ACHN (cell line): Measurements from ENCODE around the gene FAM53B.
A peak's percentile ranks its signal among the peaks of the same experiment; 100 is the strongest.

Experiments used
- DNase-seq: peaks from one replicate; pipeline ENCODE4 v3.0.0-alpha.2; 2015
- in situ Hi-C: cut with HindIII; loops from 2 replicates; pipeline ENCODE4 v1.10.0; 2017; ENCODE audit warnings: low sequenced_read_pairs, low pct_ligation_motif_present, low pct_unique_long_range_greater_than_20kb

The FAM53B gene

DNA sequence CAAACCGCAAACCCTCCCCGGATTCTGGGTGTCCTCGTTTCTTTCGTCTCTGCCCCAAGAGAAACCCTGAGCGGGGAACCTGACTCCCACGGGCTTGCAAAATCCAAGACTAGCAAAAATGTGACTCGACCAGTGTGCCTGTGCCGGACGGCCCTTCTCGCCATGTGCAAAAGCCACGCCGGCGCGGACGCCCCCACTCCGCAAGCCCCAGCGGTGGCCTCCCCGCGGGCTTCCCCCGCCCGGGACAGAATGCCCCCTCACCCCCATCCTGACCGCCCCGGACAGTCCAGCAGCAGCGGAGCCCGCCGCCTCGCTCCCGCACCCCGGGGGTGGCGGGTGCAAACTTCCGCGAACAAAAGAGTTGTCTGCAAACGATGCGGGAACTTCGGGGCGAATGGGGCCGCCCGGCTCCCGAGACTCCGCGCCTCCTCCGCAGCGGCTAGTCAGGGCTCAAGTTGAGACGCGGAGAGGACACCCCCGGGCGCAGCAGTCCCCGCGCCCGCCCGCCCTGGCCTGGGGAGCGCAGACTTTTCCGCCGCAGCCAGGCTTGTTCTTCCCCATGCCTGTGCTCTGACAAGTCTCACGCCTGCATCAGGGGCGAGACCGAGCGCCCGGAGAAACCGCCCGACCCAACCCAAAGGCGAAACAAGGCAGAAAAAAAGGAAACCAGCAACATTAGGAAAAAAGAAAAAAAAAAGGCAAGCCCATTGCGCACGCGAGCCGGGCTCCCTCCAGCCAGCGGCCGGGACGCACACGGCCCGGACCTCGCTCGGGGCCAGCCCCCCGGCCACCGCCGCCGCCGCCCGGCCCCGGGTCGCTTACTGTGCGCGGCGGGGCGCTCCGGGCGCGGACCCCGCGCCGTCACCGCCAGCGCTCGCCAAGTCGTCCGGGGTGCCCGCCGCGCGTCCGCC is 732 bp downstream of the FAM53B start:
- in situ Hi-C loops, result no loop called here
- peak; percentile 40 for DNase-seq

DNA sequence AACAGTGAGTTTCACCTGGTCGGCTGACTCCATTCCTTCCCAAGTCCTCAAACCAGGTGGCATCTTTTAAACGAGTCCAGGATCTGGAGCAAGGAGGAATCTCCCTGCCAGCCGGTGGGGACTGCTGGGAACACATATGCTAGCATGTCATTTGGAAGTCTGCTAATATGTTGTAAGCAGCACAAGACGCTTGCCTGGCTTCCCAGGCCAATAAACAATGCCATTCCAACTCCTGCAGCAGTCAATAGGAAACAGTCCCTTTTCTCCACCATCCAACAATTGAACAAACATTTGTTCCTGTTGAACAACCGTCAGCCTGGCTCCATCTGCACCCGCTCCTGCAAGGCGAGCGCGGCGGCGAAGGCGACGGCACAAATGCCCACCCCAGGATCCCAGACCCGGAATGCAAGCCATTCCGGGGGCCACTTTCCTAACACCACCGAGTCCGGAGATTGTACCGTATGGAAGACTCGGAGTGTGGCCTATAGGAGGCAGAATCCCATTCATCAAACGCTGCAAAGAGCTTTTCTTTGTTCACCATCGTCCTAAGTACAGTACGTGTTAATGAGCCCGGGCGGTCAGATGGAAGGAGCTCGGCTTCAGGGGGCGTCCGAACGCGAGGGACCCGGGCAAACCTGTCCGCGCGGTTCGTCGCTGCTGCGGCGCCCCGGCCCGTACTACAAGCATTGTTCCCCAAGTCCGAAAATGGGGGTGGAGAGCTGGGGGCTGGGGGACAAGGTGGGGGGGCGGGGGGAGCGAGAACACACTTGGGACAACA is 1.6 kb downstream of the FAM53B start:
- DNase-seq, result no peak
- in situ Hi-C loops, result no loop called here

DNA sequence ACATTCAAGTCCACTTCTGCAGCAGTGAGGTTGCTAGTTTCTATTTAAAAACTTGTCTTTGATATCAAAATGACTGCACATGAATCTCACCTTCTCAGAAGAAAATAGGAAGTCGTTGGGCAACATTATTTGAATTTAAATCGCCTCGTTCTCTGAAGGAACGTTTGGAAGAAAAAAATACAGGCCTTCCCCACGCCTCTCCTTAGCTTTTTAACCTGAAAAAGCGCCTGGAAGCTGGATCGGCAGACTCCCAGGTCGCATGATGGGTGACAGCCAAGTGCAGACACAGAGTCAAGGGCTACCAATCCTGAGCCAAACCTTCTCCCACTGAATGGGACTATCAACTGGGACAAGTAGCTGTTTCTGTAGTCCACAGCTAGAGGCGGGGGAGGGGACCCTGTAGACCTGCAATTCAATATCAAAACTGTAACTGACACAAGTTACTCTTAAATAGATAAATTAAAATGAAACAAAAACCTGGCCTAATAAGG is 2.2 kb downstream of the FAM53B start:
- no peak for DNase-seq
- in situ Hi-C loops, result no loop called here

DNA sequence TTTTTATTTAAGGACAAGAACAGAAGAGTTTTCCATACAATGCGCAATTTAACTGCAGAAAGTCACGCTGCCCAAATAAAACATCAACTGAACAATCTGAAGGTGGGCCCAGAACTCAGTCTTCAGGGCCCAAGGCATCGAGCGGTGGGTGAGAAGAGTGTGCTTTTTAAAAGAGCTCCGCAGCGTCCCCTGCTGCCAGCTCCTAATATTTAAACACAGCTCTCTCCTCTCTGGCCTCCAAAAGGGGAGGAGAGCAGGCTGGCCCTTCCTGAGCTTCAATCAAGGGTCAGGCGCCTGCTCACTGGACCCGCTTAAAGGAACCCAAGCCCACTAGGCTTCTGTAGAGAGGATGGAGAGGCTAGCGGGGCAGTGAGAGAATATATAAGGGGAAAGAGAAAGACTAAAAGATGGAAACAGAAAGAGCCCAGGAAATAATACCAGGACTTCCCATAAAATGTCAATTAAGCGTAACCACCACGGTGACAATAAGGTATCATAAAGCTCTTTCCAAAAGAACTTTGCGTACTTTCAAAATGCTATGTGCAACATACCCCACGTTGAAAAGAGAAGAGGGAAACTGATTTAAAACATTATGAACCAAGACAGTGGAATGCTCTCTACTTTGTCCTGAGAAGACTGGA is 2.8 kb downstream of the FAM53B start:
- peak; percentile 78 for DNase-seq
- in situ Hi-C loops, result no loop called here

DNA sequence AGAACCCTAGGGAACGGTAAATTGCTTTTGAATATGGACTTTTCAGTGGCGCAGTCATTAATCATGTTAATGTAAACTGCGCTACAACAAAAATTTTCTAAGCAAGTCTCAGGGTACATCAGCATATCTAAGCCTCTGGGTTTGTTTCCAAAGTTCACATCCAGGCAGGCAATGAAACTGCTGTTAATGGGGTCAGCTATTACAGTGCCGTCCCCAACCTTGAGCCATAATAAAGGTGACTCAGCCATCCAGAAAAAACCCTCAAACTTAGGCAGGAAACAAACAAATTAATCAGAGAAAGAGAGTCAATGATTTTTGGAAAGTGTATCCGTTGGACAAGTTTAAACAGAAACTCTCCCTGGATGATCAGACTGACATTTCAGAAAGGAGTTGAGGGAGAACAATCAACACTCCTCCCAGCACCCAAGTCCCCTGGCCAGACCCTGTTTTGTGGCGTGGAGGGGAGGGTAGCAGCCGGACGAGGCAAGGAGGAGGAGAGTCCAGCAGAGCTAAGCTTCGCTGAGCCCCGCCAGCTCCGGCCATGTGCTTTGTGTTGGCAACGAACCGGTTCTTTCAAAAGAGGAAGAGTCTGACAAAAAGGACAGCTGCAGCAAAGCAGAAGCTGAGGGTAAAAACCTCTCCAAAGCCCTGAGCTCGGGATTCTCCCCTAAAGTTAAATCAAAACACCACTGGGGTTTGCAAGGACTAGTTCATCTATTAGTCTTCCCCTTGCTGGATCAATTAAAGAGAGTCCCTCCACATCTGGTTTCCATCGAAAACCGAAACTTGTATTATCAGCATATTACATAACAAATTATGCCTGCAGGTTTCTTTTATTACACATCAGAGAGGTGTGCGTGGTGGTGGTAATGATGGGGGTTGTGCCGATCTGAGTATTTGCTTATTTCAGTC is 3.6 kb downstream of the FAM53B start:
- DNase-seq, result no peak
- in situ Hi-C loops, result no loop called here

DNA sequence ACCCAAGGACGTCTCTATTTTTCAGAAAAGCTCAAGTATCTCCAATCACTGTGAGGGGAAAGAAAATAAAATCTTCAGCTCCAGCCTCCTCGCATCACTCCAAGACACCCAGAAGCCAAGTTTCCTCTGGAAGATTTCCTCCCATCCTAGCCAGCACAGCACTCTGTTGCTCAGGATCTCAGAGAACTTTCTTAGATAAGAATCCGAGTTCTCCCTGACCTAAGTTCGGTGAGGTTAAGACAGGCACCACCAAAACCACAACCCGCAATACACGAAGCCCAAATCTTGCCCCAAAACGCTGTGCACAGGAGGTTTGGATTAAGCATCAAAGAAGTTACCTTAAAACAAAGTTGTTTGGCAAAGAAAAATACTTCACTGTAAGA is 4.2 kb downstream of the FAM53B start:
- in situ Hi-C loops, result no loop called here
- no peak for DNase-seq

DNA sequence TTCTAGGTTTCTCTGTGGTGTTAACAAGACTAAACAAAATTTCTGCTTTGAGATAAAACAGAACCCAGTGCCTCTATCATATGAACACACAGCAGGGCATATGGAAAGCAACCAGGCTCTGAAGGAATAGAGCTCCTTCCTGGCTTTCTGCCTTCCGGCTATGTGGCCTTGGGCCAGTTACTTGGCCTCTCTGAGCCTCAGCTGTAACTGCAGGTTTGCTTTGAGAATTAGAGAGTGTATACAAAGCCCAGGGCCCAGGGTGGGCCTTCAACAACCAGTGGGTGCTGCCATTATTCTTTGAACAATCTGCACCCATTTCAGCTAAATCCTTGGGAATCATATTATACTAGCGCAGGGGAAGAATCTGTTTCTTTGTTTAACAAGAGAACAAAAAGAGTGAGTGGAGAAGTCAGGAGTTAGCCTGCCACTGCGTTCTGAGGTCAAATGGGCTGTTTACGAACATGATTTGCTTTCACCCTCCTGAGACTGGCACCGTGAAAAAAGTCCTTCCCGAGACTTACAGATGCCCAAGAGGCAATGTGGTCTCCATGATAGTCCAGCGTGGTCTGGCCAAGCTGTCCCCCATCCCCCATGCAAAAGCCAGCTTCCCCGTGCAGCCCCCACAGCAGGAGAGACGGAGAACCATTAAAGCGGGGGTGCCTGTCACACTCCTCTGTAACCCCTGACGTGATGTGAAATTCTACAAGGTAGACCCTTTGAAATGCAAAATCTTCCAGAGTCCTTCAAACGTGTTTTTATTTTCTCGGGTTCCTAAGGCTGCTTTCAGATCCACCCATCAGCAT is 4.9 kb downstream of the FAM53B start:
- no peak for DNase-seq
- in situ Hi-C loops, result no loop called here

DNA sequence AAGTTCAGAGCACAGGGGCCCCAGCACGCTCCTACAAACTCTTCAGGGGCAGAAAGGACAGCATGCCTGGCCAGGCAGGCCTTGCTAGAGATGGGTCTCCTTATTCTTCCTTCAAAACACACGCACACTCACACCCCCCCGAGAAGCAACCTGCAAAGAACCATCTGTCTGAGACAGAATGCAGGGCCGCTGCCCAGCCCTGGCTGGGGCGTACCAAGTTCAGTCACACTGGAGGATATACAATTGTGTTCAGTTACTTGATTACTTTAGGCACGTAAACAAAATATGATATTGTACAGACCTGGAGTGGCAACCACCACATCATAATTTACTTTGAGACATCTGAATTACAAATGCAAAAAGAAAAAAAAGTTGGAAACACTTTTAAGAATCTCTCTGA is 5.7 kb downstream of the FAM53B start:
- no peak for DNase-seq
- in situ Hi-C loops, result no loop called here

DNA sequence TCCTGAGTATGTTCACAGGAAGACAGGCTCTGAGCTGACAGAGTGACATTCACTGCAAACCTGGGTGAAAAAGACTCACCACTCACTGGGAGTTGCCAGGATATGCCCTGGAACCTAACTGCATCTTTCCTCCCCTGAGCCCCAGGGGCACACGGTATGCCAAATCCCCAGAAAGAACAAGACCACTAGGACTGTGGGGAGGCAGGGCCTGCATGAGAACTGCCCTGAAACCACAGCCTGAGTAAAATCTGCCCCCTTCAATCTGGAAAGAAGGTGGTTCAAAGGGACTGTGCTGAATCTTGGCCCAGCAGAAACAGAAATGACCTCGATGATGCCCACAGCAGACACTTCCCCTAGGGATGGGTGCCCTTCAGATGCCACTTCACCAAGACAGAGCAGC is 6.5 kb downstream of the FAM53B start:
- DNase-seq, result no peak
- in situ Hi-C loops, result no loop called here

DNA sequence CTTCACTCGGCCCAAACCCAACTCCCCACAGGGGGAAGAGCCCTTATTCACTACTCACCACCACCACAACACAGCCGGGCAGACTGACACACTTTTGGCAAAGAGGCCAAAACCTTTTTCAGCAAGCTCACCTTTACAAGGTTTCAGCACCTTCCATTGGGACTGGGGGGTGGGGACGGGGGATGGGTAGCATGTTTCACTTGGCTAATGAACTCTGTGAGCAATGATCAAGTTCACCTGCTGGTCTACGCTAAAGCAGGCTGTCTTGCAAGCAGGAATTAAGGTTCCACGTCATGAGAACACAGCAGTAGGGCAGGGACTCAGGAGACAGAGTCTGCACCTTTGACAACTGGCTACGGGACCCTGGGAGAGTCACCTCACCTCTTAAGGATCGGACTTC is 7.0 kb downstream of the FAM53B start:
- in situ Hi-C loops, result no loop called here
- no peak for DNase-seq

DNA sequence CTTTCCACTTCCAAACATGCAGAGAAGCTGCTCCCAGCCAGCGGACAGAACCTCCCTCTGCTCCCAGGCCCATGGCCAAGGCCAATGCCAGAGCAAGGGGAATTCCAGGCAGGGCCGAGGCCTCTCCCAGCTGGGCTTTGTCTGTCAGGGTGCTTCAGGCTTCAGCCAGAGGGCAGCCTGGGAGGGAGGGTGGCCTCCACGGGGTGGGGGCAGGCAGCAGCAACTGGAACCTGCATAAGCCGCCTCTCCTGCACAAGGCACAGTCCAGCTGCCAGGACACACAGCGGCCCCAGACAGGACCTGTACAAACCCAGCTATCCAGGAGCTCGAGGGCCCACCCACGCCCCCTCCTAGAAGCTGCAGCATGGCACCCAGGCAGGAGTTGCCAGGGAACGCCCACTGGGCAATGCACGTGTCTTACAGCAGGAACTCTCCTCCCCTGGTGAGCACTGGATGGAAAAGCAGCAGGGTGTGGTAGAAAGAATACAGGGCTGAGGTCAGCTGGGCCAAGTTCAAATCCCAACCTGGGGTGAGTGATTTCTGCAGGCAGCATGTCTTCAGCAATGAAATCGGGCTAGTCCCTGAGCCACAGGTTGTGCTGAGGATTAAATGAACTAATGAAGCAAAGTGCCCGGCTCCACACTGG is 7.6 kb downstream of the FAM53B start:
- peak; percentile 75 for DNase-seq
- in situ Hi-C loops, result no loop called here

DNA sequence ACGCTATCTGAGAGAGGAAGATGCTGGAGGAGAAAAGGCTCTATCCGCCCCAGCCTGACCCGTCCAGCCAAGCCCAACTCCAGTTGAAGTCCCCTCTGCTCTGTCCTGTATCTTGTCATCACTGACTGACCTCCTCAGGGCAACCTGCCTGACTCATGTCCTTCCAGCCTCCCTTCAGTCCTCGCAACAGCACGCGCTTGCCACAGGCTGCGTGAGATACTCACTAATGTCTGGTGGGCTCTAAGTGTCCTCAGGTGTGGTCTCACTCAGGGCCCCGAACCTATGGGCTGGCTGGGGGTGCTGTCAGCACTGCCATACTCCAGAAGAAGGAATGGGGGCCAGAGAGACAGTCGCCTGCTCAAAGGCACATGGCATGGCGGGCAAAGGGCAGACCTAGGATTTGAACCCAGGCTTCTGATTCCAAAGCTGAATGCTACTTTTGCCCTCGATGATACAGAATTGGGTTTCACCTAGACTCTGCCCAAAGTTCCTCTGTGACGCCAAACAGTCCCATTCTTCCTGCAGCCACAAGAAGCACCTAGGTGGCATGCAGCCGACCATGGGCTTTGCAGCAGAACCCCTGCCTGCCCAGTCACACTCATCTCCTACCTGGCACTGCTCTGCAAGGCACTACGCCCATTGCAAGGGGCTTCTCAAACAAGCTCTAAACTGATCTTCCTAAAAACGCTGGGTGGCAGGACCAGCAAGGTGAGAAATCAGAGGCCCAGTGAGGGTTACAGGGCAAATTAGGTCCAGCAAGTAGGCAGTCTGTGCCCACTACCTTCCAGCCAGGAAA is 8.5 kb downstream of the FAM53B start:
- in situ Hi-C loops, result no loop called here
- DNase-seq, result no peak

DNA sequence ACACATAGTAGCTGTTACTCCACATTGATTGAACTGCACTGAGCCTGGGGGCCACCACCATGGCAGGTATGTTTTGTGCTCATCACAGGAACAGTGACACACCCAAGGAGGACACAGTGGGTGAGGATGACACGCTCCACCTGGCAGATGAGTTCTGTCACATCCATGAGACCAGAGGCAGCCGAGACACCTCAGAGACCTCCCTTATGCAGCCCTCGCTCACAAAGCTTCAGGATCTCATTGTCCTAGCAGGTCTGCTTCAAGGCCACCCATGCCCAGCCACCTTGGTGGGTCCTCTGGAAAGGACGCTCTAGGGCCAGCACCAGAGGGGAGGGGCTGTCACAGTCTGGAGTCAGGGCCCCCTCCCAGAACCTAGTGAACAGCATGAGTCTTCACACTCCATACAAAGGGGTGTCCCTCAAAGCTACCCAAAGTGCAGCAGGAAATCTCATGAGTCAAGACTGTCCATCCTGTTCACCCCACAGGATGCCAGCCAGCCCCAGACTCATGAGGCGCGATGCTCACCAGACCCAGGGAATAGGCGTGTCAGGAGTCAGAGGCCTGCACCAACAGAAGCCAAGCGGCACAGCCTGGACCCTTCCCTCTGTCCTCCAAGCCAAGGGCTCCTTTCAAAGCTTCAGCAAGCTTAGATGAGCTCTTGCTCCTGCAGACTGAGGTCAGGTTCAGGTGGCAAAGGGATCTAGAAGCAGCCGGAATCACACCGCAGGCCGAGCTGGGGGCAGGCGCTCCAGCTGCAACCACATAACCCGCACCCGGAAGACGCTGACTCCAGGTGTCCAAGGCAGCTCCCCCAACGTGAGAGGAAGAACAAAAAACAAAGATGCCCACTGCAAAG is 9.6 kb downstream of the FAM53B start:
- DNase-seq, result no peak
- in situ Hi-C loops, result no loop called here

DNA sequence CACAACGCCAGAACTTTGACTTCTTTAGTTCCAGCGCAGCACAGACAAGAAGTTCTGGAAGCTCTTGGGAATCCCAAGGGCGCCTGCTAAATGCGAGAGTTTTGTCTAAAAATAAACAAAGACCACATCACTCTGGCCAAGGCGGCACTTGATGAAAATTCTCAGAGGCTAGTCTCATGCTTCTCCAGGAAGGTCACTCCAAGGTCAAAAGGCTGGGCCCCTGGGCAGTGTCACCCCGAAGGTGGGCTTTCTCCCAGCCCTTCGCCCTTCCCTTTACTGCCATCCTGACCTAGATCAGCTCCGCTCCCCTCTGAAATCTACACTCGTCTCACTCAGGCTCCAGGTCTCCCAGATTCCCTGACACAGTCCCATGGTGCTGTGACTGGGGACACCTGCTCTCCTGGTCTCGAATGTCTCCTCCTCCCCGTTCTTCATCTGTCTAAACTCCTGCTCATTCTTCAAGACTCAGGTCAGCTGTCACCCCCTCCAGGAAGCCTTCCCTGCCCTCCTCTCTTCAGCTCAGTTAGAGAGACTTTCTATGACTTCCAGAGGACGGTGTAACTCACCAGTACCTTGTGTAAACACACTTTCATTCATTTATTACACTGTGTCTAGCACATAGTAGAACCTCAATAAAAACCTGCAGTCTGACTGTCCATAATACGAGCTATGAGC is 10.5 kb downstream of the FAM53B start:
- in situ Hi-C loops, result no loop called here
- no peak for DNase-seq

DNA sequence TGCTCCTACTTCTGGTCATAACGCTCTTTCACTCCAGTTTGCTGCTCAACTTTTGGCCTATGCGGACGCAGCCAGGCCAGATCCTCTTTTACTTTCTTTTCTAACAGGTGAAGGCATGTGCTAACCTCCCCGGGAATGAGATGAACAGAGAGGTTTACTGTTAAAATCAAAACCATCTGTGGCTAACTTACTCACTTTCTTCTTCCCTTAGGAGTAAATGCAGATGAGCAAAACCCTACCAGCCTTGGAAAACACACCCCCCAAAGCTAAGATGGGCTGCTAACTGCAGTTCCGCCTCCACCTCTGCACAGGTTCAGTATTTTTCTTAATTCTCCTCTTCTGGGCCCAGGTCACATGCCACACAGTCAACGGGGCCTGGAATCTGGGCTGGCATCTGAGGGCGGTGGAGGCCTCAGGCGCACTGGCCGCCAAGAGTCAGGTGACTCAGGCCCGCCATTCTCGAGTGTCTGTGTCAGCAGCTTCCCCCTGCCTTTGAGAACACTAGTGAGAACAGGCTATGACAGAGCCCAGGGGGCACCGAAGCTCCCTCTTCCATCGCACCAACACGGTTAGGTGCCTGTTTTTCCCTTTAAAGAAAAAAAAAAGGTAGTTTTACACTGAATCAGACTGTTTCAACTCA is 11.1 kb downstream of the FAM53B start:
- in situ Hi-C loops, result no loop called here
- peak; percentile 61 for DNase-seq
